Fibroblast of pulmonary artery (primary cell): ENCODE data around the gene PAPSS2.

ENCODE experiments used
- DNase-seq: peaks from one replicate; pipeline ENCODE4 v3.0.0-alpha.2; 2010; ENCODE audit warnings: low read depth
- H3K4me3 ChIP-seq: replicated peaks from 2 replicates; pipeline ENCODE4 v1.5.1; 2011; ENCODE audit warnings: low read depth, mild to moderate bottlenecking, control low read depth, low read length, moderate library complexity
- TF ChIP-seq, protein P1 (sequence below): IDR thresholded peaks from 2 replicates; pipeline ENCODE4 v1.5.1; 2011; ENCODE audit warnings: mild to moderate bottlenecking, control low read depth, low read length, inconsistent platforms; ENCODE audit errors: missing control alignments

The PAPSS2 gene

DNA sequence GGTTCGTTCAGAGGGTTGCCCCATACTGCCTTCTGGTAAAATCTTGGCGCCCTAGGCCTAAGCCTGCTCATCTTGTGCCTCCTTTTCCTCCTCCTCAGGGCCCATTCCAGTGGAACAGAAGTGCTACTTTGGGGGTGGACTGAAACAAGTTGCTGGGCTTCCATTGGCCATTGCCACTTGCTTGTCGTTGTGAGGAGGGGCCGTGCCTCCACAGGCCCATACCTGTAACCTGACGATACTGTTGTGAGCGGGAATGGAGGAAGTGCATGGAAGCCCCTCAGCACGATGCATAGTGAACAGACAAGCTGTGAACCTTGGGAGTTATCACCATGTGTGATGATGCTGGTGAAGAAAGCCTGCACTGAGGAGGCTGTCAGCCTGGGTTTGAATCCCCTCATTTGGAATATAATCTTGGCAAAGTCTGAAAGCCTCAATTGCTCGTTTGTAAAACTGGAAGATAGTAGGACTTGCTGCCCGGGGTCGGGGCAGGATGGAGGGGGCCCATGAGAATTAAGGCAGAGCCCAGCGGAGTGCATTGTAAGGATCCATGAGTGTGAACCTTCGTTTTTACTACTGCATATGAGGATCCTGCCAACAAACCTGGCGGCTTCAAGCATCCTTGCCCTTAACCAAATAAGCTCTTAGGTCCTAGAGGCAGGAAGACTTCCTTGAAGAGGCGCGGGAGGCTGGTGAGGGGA, 671 bp upstream of the PAPSS2 start:
- TF ChIP-seq, protein P1, sequence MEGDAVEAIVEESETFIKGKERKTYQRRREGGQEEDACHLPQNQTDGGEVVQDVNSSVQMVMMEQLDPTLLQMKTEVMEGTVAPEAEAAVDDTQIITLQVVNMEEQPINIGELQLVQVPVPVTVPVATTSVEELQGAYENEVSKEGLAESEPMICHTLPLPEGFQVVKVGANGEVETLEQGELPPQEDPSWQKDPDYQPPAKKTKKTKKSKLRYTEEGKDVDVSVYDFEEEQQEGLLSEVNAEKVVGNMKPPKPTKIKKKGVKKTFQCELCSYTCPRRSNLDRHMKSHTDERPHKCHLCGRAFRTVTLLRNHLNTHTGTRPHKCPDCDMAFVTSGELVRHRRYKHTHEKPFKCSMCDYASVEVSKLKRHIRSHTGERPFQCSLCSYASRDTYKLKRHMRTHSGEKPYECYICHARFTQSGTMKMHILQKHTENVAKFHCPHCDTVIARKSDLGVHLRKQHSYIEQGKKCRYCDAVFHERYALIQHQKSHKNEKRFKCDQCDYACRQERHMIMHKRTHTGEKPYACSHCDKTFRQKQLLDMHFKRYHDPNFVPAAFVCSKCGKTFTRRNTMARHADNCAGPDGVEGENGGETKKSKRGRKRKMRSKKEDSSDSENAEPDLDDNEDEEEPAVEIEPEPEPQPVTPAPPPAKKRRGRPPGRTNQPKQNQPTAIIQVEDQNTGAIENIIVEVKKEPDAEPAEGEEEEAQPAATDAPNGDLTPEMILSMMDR: no peak
- H3K4me3 ChIP-seq: peak overlapping the region; percentile 98
- DNase-seq: no peak

- H3K4me3 ChIP-seq: peak overlapping the region; percentile 98
- TF ChIP-seq, protein P1: no peak
- peak; percentile 74 for DNase-seq
Measured at GRCh38 chr10:87660484-87661133, 931 bp downstream of the PAPSS2 start.

- H3K4me3 ChIP-seq: peak overlapping the region; percentile 98
- TF ChIP-seq, protein P1: no peak
- peak; percentile 51 for DNase-seq
Measured at GRCh38 chr10:87661861-87662785, 2.4 kb downstream of the PAPSS2 start.

GRCh38 chr10:87664276-87664701, 4.6 kb downstream of the PAPSS2 start:
- TF ChIP-seq, protein P1: no peak

DNA sequence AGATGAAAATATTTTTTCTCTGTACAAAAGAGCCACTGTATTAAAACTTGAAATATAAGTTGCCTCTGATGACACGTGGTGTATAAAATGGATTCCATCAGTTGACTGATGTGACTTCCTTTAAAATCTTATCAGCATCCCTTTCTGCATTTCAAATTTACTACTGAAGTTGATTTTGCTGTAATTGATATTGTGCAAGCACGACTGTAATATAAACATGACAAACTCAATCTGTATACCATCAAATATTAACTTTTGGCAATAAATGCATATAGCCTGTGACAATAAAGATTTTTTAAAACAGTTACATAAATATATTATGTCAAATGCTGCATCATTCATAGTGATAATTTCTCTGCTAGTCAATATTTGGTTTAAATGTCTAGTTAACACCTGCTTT, 7.8 kb downstream of the PAPSS2 start:
- no peak overlapping the region for H3K4me3 ChIP-seq
- DNase-seq: no peak
- TF ChIP-seq, protein P1: no peak

More at GRCh38 chr10:87664276-87664701, 4.6 kb downstream of the PAPSS2 start:
- no peak for DNase-seq
- no peak overlapping the region for H3K4me3 ChIP-seq

- TF ChIP-seq, protein P1: no peak
- no peak overlapping the region for H3K4me3 ChIP-seq
- no peak for DNase-seq
Measured at GRCh38 chr10:87668324-87669074, 8.8 kb downstream of the PAPSS2 start.
